ENCODE measurements around the gene NME1. TPM values are rescaled to one million over a fixed set of nuclear protein-coding genes. Genes with fewer than 3 reads are reported as not detected.

NME1 gene
- total RNA-seq, result 62.0 and 74.9 TPM in 2 replicates

DNA sequence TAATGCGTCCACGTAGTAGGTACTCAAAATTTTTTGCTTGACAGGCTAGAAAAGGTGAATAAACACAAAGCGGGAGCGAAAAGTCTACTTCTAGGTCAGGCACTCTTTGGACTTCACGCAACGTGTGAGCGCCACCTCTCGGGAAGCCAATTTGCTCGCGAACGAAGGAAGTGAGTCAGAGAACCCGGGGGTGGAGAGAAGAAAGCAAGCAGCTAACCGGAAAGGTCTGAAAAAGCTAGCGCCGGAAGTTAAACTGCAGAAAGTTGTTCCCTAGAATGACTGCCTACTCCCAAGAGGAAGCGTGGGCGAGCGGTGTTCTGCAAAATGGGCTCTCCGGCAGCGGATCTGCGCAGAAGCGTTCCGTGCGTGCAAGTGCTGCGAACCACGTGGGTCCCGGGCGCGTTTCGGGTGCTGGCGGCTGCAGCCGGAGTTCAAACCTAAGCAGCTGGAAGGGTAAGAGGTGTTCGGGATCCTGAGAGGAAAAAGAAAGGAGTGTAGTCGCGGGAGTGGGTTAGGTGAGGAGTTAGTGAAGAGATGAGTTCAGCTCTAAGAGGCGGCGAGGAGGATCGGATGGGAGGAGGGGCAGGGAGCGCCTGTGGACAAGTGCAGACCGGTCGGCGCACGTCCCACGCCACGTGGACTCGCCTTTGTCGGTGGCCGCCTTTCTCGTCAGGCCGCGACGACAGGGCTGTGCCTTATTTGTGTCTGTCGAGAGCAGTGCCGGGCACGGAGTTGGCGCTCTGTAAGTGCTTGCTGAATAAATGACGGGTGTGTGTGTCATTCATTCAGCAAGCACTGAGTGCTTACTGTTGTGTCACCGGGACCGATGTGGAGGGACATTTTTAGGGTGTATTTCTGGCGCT, at the start of gene NME1:
NME1 (plus strand) TSS at position 350 of the 863 bp plus-strand sequence. CDS start 2,096 bp downstream, outside the sequence.

GRCh38 chr17:51120739-51121619, 32.4 kb upstream of the NME1 start, which contains the start of gene SPAG9:
Gene SPAG9, minus strand, starts transcription at chr17:51120868. Its CDS starts 212 bp downstream, at chr17:51120656.

GRCh38 chr17:51166198-51166986, 13.0 kb downstream of the NME1 start, which contains the start of gene NME2:
Gene NME2, plus strand, starts transcription at chr17:51166411. Its CDS starts 420 bp downstream, at chr17:51166831.

Other genes with a start within 250 kb of the NME1 start
- 169 and 177 TPM in 2 replicates for gene SPAG9, start 32.7 kb upstream of the NME1 start, total RNA-seq
- gene NME2, start 12.9 kb downstream of the NME1 start, total RNA-seq, result 446 and 477 TPM in 2 replicates
- gene MBTD1, start 106.5 kb downstream of the NME1 start, total RNA-seq, result 15.9 and 16.9 TPM in 2 replicates
- gene UTP18, start 107.0 kb downstream of the NME1 start, total RNA-seq, result 43.9 and 44.2 TPM in 2 replicates